HepG2 (cell line): ENCODE measurements around the gene NFATC3. TPM values are rescaled to one million over a fixed set of nuclear protein-coding genes. Genes with fewer than 3 reads are reported as not detected.

Experiments
- ATAC-seq: fragments of 200-7000 bp; cut with Tn5 transposase; 3 replicates; pipeline ENCODE4 v1.9.1; 2020; ENCODE audit warnings: mild to moderate bottlenecking, moderate library complexity
- BruUV-seq: library from RNA; stranded (reverse); fragments of 400-500 nt; replicated peaks from 2 replicates; lab custom pipeline; 2021; lab: Mats Ljungman, UMichigan
- CTCF ChIA-PET: fragments of 300-600 bp; formaldehyde crosslinking; extraction: SDS; loops from one replicate; lab custom pipeline; 2021; ENCODE audit warnings: low total read pairs, inconsistent platforms, low intra/inter-chr PET ratio; lab: Yijun Ruan, JAX
- POLR2A ChIA-PET: fragments of 350-600 bp; sonication (Branson Sonifier 250); formaldehyde crosslinking; loops from one replicate; lab custom pipeline; 2020; ENCODE audit warnings: antibody characterized with exemption, inconsistent platforms; lab: Yijun Ruan, JAX
- DNase-seq: peaks from one replicate; pipeline ENCODE4 v3.0.0-alpha.2; 2015; ENCODE audit warnings: low spot score
- FAIRE-seq: peaks from 3 replicates; lab custom pipeline; 2011; peaks lifted over from hg19 to GRCh38; lab: Jason Lieb, UNC
- H2AFZ ChIP-seq: one replicate; pipeline ENCODE4 v1.6.1; 2011; ENCODE audit warnings: low read length, inconsistent platforms
- H3K27ac ChIP-seq: fragments of 300-600 bp; 3 replicates; pipeline ENCODE4 v1.8.0; 2011; ENCODE audit warnings: mixed run types, mild to moderate bottlenecking, mixed read lengths, low read length, inconsistent platforms; ENCODE audit not compliant: insufficient read depth; ENCODE audit errors: extremely low read length
- H3K27me3 ChIP-seq, 2 experiments: fragments of 200-600 bp in 1 of 2; 2 replicates in 1 of 2; 3 replicates in 1 of 2; pipeline versions ENCODE4 v1.6.0 to v1.8.0; 2011; ENCODE audit warnings: low read length in 2 of 2, mild to moderate bottlenecking in 2 of 2, moderate library complexity in 2 of 2, inconsistent platforms in 1 of 2; ENCODE audit not compliant: insufficient read depth in 2 of 2, control insufficient read depth in 1 of 2
- H3K36me3 ChIP-seq, 2 experiments: fragments of 200-600 bp in 1 of 2; replicated peaks in 1 of 2; 2 replicates in 1 of 2; 3 replicates in 1 of 2; pipeline versions ENCODE4 v1.5.1 to v1.8.0; 2011; ENCODE audit warnings: low read length in 2 of 2, inconsistent platforms in 1 of 2; ENCODE audit not compliant: insufficient read depth in 2 of 2, control insufficient read depth in 1 of 2
- H3K4me1 ChIP-seq: 2 replicates; pipeline ENCODE4 v1.5.1; 2012; ENCODE audit warnings: low read length, inconsistent platforms; ENCODE audit not compliant: insufficient read depth
- H3K4me2 ChIP-seq: 2 replicates; pipeline ENCODE4 v1.6.0; 2011; ENCODE audit warnings: low read depth, low read length, inconsistent platforms
- H3K4me3 ChIP-seq, 3 experiments: fragments of 200-600 bp in 1 of 3; sonication (generic), shearing (Covaris generic) in 1 of 3; replicated peaks in 1 of 3; 2 replicates each; pipeline ENCODE4 v1.5.1; 2011 to 2016; ENCODE audit warnings: low read length in 3 of 3, inconsistent platforms in 2 of 3, low read depth in 2 of 3, mild to moderate bottlenecking in 2 of 3, control low read depth in 1 of 3, mixed read lengths in 1 of 3; ENCODE audit not compliant: insufficient read depth in 1 of 3
- H3K79me2 ChIP-seq: one replicate; pipeline ENCODE4 v1.6.1; 2011; ENCODE audit warnings: low read length, inconsistent platforms; ENCODE audit not compliant: insufficient read depth
- H3K9ac ChIP-seq: 2 replicates; pipeline ENCODE4 v1.6.0; 2011; ENCODE audit warnings: mild to moderate bottlenecking, low read depth, low read length, inconsistent platforms; ENCODE audit not compliant: insufficient read depth
- H3K9me3 ChIP-seq: 2 replicates; pipeline ENCODE4 v1.5.1; 2012; ENCODE audit warnings: mild to moderate bottlenecking, low read length
- H4K20me1 ChIP-seq: 2 replicates; pipeline ENCODE4 v1.6.0; 2011; ENCODE audit warnings: inconsistent platforms, mild to moderate bottlenecking, low read length, moderate library complexity; ENCODE audit not compliant: insufficient read depth
- ASH2L ChIP-seq: fragments of 300-600, 200-600 bp; sonication (generic); IDR thresholded peaks from 2 replicates; pipeline ENCODE4 v1.7.0; 2017; ENCODE audit warnings: low read depth, mild to moderate bottlenecking, moderate library complexity, mixed read lengths, low read length; ENCODE audit not compliant: insufficient read length
- CEBPG ChIP-seq: IDR thresholded peaks from 2 replicates; pipeline ENCODE4 v1.6.1; 2016
- ERF ChIP-seq: IDR thresholded peaks from 2 replicates; pipeline ENCODE4 v1.6.1; 2018; ENCODE audit warnings: missing biosample characterization, missing genetic modification reagents
- GATAD2A ChIP-seq: IDR thresholded peaks from 2 replicates; pipeline ENCODE4 v1.6.1; 2016
- GFI1 ChIP-seq: sonication (generic); formaldehyde crosslinking; IDR thresholded peaks from 2 replicates; pipeline ENCODE4 v1.5.0; 2020; ENCODE audit warnings: missing genetic modification reagents, mild to moderate bottlenecking, borderline replicate concordance
- GMEB2 ChIP-seq: IDR thresholded peaks from 2 replicates; pipeline ENCODE4 v1.6.1; 2016; ENCODE audit warnings: missing biosample characterization, missing genetic modification reagents, low read depth
- HNRNPH1 ChIP-seq: fragments of 200-400 bp; formaldehyde crosslinking; optimal IDR thresholded peaks from 2 replicates; pipeline ENCODE3; 2017; ENCODE audit warnings: mild to moderate bottlenecking, low read depth, low read length
- JUNB ChIP-seq: sonication (generic); formaldehyde crosslinking; IDR thresholded peaks from 2 replicates; pipeline ENCODE4 v1.8.0; 2022; ENCODE audit warnings: missing genetic modification reagents, mild to moderate bottlenecking, borderline replicate concordance
- KLF9 ChIP-seq: IDR thresholded peaks from 2 replicates; pipeline ENCODE4 v1.6.1; 2016; ENCODE audit warnings: low read depth
- MIXL1 ChIP-seq: IDR thresholded peaks from 2 replicates; pipeline ENCODE4 v1.6.1; 2016
- NCOR1 ChIP-seq: fragments of 200-600 bp; sonication (generic); IDR thresholded peaks from 2 replicates; pipeline ENCODE4 v1.7.0; 2017; ENCODE audit warnings: antibody characterized with exemption, low read length, borderline replicate concordance
- POLR2AphosphoS5 ChIP-seq: IDR thresholded peaks from 2 replicates; pipeline ENCODE4 v1.6.1; 2012; ENCODE audit warnings: low read depth, low read length
- SYNCRIP ChIP-seq: fragments of 200-400 bp; formaldehyde crosslinking; IDR thresholded peaks from 2 replicates; pipeline ENCODE4 v1.6.1; 2018; ENCODE audit warnings: mild to moderate bottlenecking, low read depth, low read length; ENCODE audit not compliant: insufficient read depth
- UBTF ChIP-seq: sonication (generic); formaldehyde crosslinking; IDR thresholded peaks from 2 replicates; pipeline ENCODE4 v1.4.0; 2020; ENCODE audit warnings: mild to moderate bottlenecking, missing genetic modification reagents
- ZFP36 ChIP-seq: fragments of 150-350 bp; IDR thresholded peaks from 2 replicates; pipeline ENCODE4 v1.6.1; 2018; ENCODE audit warnings: borderline replicate concordance, low read length, low read depth; ENCODE audit not compliant: partially characterized antibody
- ZGPAT ChIP-seq: IDR thresholded peaks from 2 replicates; pipeline ENCODE4 v1.6.1; 2016; ENCODE audit warnings: mild to moderate bottlenecking
- ZNF574 ChIP-seq: sonication (generic); formaldehyde crosslinking; IDR thresholded peaks from 2 replicates; pipeline ENCODE4 v1.4.0; 2020; ENCODE audit warnings: missing genetic modification reagents
- in situ Hi-C: cut with HindIII; loops from 2 replicates; pipeline ENCODE4 v1.10.0; 2017; ENCODE audit warnings: low pct_unique_long_range_greater_than_20kb; ENCODE audit not compliant: extremely low pct_ligation_motif_present
- intact Hi-C: fragments of 100-400 bp; cut with micrococcal nuclease; formaldehyde crosslinking; loops from one replicate; pipeline ENCODE4 v1.10.0; 2022; ENCODE audit not compliant: unreplicated experiment
- polyA plus RNA-seq, 8 experiments: library from polyadenylated mRNA; depleted of rRNA in 3 of 8; stranded (reverse) in 7 of 8; unstranded in 1 of 8; fragments of >200 nt; fragmentation: Illumina TruSeq in 4 of 8; extraction: Trizol in 4 of 8; gene quantifications; 2 replicates each; pipeline versions ENCODE4 v1.2.1 to v1.2.3, GENCODE V29; 2011 to 2016; ENCODE audit warnings: low read depth in 4 of 8, missing spikeins in 1 of 8, mixed read lengths in 1 of 8; ENCODE audit not compliant: insufficient read depth in 1 of 8
- total RNA-seq, 5 experiments: library from RNA; depleted of rRNA; stranded (reverse); fragments of >200 nt; fragmentation: Illumina TruSeq; extraction: Trizol; gene quantifications; 2 replicates each; pipeline ENCODE4 v1.2.3, GENCODE V29; 2016; ENCODE audit warnings: low read depth in 1 of 5

The NFATC3 gene
- total and polyA plus RNA-seq, 2 of the 13 experiments (the other 11 are each of a cell fraction or from before 2014, with no cell fraction given) = 52.6 to 62.7 TPM

GRCh38 chr16:68097088-68097487 is 11.9 kb downstream of the NFATC3 start:
- H3K4me3 ChIP-seq = no peak overlapping the region
- peaks cover 80% of the 10 kb centered on the region for H3K4me1 ChIP-seq
- H3K9ac ChIP-seq = 0 out of 2 replicates have a peak overlapping the region, but pooled peaks have one; percentile 17
- FAIRE-seq (no peak), DNase-seq (peak; percentile 64), ATAC-seq (peak; percentile 65)
- H2AFZ ChIP-seq = no peak overlapping the region
- H3K27ac ChIP-seq = peak overlapping the region; percentile 51
- ChIA-PET CTCF (no interaction called here), POLR2A (interaction anchor here (0.7 to 2.9 kb wide), 6 partner anchors 12 to 214 kb away, joined by 3 to 29 read pairs (median 4); partner anchors contain the start of genes NFATC3, PRMT7 and SLC7A6OS)
- no TSS peak for BruUV-seq
- peaks cover 65% of the 10 kb centered on the region for H4K20me1 ChIP-seq
- no peaks in the 10 kb centered on the region for H3K9me3 ChIP-seq
- in situ Hi-C loops (no loop called here), intact Hi-C loops (loop anchor here (10.0 kb wide), 1 partner anchor 58 kb away; no protein-coding TSS in a partner anchor)
- H3K4me2 ChIP-seq = peak overlapping the region; percentile 54
- peaks cover 2 to 6% of the 10 kb centered on the region in 2 experiments; a peak in 2 of 5 replicates for H3K36me3 ChIP-seq
- H3K79me2 ChIP-seq = peaks cover 97% of the 10 kb centered on the region
- H3K27me3 ChIP-seq = no peaks in the 10 kb centered on the region
- TF ChIP-seq MIXL1 (CRISPR knock-in tag) = no peak
- no peak for TF ChIP-seq KLF9 (CRISPR knock-in tag)
- TF ChIP-seq ZGPAT (CRISPR knock-in tag) = no peak
- peak; percentile 96 for TF ChIP-seq NCOR1
- TF ChIP-seq CEBPG (CRISPR knock-in tag) = peak; percentile 12
- TF ChIP-seq ERF (CRISPR knock-in tag) = no peak
- TF ChIP-seq ASH2L = peak; percentile 56
- TF ChIP-seq JUNB (CRISPR knock-in tag) = peak; percentile 57; the same call in 1 of the 2 replicates
- no peak for TF ChIP-seq HNRNPH1
- TF ChIP-seq ZFP36 = no peak
- TF ChIP-seq POLR2AphosphoS5 = no peak
- TF ChIP-seq GATAD2A (CRISPR knock-in tag) = 0 out of 2 replicates have a peak, but pooled peaks have one; percentile 43
- TF ChIP-seq SYNCRIP = no peak
- TF ChIP-seq GFI1 (CRISPR knock-in tag) = 0 out of 2 replicates have a peak, but pooled peaks have one; percentile 43
- TF ChIP-seq ZNF574 (CRISPR knock-in tag) = no peak
- TF ChIP-seq UBTF (CRISPR knock-in tag) = no peak
- no peak for TF ChIP-seq GMEB2 (CRISPR knock-in tag)
